Transverse colon (tissue), 3 donors: ENCODE data around the gene SORD.

Experiments
- CTCF ChIP-seq, 5 experiments: fragments of 200-600 bp in 3 of 5; fragments of 450-650 bp in 2 of 5; sonication (generic) in 3 of 5; IDR thresholded peaks; 1 replicate in 2 of 5; 2 replicates in 3 of 5; pipeline ENCODE4 v1.5.1; 2016 to 2017; ENCODE audit warnings: antibody characterized with exemption in 5 of 5, inconsistent platforms in 3 of 5, mild to moderate bottlenecking in 2 of 5, moderate library complexity in 1 of 5
- EP300 ChIP-seq: sonication (generic); formaldehyde crosslinking; IDR thresholded peaks from one replicate; pipeline ENCODE4 v1.6.1; 2017; ENCODE audit warnings: antibody characterized with exemption, low read depth
- POLR2A ChIP-seq: fragments of 450-650 bp; IDR thresholded peaks from one replicate; pipeline ENCODE4 v1.6.1; 2016; ENCODE audit warnings: antibody characterized with exemption, mild to moderate bottlenecking, moderate library complexity

DNA sequence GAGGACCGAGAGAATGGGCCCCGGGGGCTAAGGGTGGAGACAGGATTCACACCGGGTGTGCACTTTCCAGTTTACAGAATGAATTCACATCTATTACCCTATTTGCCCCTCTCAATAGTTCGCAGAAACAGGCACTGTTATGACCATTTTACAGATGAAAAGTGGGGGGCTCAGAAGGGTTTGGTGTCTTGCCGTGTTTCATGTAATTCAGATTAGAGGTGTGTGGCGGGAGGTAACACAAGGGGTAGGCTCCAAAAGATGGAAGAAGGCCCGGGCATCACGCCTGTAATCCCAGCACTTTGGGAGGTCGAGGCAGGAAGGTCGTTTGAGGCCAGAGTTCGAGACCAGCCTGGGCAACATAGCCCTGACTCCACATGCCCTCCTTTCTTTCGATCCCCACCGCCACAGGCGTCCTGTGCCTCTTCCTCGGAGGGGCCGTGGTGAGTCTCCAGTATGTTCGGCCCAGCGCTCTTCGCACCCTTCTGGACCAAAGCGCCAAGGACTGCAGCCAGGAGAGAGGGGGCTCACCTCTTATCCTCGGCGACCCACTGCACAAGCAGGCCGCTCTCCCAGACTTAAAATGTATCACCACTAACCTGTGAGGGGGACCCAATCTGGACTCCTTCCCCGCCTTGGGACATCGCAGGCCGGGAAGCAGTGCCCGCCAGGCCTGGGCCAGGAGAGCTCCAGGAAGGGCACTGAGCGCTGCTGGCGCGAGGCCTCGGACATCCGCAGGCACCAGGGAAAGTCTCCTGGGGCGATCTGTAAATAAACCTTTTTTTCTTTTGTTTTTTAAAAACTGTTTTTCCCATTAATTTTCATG is 94.5 kb downstream of the SORD start:
- TF ChIP-seq CTCF (IDR thresholded peaks at IDR 0.05) (no peak), POLR2A (no peak), EP300 (no peak)
